ENCODE data around the gene WDR45B.
"Not testable (repeated sequence)": the region's sequence is repeated elsewhere in the genome, so short reads cannot be mapped to it uniquely, and the experiment has no call there.

Gene WDR45B

DNA sequence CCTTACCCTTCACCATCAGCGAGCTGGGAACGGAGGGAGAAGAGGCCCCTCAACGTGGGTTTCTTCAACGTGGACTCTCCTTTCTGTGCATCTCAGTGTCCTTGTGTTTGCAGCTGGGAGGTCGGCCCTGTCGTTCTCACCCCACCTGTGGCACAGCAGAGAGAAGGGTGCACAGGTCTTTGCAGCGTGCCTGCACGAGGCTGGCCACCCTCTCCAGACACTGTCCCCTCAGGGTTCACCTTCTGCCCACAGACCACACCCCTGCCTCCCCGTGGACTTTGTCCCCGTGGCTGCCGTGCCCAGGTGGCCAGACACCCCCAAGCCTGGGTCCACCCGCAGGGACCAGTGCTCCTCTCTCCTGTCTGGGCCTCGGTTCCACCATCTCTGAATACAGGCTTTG, 7.3 kb upstream of the WDR45B start:
- DNase-seq, result no peak

DNA sequence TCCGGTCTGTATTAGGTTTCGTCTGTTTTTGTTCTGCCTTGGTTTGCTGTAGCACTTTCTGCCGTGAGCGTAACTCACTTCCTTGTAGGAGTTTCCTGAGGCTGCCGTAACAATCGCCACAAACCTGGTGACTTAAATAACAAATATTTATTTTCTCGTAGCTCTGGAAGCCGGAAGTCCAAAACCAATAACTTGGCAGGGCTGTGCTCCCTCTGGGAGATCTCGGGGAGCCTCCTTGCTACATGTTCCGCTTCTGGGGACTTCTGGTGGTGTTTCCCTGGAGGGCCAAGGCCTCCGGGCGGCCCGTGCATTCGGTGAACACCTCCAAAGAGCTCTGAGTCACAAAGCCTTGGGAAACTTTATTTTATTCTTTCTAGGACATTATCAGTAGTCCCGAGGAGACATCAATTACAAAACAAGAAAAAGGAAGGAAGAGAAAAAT, 6.8 kb upstream of the WDR45B start:
- DNase-seq, result no peak

DNA sequence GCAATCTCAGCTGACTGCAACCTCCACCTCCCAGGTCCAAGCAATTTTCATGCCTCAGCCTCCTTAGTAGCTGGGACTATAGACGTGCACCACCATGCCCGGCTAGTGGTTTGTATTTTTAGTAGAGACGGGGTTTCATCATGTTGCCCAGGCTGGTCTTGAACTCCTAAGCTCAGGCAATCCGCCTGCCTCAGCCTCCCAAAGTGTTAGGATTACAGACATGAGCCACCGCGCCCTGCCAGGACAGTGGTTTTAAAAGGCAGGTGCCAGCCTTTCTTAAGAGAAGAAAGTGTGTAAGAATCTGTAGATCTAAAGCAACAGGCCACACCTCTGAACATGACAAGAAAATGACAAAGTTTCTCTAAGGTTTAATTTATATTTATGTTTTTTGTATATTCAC, 6.4 kb upstream of the WDR45B start:
- not testable (repeated sequence) for DNase-seq

DNA sequence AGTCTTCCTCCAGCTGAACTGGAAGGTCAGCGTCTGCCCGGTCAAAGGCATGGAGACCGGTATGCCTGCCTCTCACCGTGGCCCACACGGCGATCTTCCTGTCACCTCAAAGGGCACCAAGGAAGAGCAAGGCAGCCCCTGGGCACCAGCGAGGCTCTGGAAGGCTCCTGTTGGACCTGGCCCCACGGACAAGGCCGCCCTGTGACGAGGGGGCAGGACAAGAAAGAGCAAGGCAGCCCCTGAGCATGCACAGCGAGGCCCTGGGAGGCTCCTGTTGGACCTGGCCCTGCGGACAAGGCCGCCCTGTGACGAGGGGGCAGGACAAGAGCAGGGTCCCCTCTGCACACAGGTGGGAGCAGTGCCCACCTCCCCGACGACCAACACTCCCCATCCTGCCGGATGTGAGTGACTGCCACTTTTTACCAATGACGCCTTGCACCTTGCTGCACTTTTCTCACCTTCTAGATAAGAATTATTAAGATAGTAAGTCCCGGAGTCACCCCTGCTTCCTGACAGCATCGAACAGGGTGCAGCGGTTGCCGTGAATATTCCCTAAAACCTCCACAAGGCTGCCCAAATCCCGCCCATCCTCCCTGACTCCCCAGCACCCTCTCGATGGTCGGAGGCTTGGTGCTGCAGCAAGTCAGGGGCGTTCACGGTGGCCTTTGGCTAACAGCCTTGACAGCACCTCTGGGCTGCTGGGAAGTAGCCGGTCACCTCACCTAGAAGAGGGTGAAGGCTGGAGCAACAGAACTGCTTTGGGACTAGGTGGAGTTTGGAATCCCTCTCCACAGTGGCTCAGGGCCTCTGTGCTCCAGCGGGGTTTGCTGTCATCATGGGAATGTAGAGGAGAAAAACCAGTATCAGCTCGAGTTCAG, 5.6 kb upstream of the WDR45B start:
- no peak for DNase-seq

DNA sequence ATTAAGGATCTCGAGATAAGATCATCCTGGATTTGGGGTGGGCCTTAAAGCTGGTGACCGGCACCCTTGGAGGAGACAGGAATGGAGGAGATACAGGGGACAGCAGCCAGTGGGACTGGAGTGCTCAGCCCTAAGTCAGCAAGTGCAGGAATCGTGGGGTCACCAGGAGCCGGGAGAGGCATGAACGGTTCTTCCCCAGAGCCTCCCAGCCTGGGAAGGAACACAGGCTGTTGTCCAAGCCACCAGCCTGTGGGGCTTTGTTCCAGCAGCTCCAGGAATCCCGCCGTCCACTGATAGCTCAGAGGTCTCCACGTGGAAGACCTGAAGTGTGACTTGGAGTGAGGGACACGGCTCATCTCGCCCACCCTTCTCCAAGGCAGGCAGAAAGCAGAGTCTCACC, 2.5 kb upstream of the WDR45B start:
- no peak for DNase-seq

DNA sequence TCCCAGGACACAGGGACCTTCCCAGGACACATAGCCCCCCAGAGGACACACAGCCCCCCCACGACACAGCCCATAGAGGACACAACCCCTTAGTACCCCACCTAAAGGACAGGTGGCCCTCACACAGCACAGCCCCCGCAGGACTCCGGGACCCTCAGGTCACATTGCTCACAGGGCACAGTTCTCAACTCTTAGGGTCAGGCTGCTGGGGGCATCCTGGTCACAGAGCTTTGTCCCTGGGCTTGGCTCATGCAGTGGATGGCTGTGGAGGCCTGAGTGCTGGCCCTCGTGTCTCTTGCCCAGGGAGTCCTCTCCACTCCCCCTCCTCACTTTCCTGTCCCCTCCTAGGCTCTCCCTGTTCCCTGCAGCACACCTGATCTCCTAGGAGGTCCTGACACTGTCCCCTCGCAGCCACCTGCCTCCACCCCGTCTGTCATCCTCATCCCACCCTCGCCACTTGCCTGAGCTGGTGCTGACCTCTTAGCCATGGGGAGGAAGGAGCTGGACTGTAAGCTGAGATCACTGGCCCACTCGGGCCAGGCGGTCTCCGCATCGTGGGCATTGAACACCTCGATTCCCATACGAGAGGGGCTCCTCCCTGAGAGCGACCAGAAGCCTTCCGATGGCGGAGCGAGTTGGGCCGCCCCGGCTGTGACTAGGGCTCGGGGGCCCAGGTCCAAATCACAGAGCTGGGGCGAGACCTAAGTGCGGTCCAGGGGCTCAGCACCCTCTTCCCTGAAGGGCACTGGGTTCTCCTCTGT, 1.4 kb upstream of the WDR45B start:
- no peak for DNase-seq

DNA sequence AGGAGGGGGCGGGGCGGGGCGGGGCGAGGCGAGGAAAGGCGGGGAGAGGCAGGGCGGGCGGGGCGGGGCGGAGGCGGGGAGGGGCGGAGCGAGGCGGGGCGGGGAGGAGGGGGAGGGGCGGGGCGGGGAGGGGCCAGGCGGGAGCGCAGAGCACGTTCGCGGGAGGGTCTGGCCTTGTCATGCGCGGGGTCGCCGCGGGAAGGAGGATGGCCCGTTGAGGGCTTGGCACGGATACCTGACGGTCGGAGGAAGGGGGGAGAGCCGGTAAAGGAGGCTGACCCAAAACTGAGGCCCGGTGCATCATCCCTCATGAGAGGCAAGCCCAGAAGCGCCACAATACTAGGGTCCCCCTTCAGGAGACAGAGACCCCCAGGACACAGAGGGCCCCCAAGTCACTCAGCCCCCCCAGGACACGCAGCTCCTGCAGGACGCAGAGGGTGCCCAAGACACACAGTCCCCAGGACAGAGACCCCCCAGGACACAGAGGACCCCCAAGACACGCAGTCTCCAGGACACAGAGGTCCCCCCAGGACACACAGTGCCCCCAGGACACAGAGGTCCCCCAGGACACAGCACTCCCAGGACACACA, 593 bp upstream of the WDR45B start:
- no peak for DNase-seq

DNA sequence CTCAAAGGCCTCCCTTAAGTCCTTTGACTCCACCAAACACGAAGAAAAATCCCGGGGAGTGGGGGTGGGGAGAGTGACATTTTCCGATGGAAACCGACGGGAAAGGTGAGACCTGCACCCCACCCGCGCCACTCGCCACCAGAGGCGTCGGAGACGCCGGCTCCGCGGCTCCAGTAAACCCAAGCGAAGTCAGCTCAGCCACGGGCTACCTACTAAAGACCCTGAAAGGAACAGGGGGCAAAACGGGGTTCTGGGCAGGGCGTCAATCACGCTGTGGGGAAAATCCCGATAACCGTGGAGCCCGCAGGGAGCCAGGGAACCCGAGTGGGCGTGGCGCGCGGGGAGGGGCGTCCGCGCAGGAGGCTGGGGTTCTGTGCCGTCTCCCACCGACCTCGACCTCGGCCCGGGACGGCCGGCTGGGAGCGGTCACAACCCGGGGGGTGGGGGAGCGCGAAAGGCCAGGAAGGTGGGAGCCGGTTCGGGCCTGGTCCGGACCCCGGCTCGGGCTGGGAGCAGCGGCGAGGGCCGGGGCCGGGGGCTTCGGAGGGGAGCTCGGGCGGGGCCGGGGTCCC, 565 bp downstream of the WDR45B start:
- no peak for DNase-seq

DNA sequence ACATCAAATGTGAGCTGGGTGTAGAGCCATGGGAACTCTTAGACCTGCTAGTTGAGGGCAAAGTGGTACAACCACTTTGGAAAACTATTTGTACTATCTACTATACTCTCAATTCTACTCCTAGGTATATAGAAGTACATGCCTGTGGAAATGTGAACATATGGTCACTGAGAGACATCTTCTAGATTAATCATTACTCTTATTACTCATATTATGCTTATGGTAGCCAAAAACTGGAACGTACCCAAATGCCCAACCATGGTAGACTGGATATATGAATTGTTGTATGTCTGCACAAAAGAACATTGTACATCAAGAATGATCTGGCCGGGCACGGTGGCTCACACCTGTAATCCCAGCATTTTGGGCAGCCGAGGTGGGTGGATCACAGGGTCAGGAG, 2.7 kb downstream of the WDR45B start:
- DNase-seq, result no peak

DNA sequence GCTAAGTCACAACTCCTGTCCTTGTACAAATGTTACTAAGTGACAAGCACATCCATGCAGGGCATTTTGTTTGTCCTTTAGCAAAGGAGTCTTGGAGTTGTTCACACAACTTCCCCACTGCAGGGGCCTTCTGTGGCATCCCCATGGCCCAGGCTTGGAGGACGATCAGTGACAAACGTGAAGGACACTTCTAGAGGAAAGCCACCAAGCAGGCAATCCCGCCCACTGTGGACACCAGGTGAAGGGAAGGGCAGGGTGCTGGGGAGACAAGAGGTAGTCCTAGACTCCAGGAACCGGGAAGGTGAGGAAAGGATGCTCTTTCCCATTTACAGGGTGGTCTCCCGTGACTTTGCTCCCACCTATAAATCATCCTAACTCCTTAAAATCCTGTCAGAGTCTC, 4.1 kb downstream of the WDR45B start:
- no peak for DNase-seq

DNA sequence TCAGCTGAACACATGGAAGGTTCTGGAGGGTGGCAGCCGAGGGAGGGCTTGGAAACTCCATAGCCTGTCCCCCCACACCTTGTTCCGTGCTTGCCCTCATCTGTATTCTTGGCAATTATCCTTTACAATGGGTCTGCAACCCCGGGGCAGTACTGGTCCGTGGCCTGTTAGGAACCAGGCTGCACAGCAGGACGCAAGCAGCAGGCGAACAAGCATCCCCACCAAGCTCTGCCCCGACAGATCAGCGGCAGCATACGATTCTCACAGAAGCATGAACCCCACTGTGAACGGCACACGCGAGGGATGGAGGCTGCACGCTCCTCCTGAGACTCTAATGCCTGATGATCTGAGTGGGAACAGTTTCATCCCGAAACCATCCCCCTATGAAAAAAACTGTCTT, 6.2 kb downstream of the WDR45B start:
- DNase-seq, result no peak

DNA sequence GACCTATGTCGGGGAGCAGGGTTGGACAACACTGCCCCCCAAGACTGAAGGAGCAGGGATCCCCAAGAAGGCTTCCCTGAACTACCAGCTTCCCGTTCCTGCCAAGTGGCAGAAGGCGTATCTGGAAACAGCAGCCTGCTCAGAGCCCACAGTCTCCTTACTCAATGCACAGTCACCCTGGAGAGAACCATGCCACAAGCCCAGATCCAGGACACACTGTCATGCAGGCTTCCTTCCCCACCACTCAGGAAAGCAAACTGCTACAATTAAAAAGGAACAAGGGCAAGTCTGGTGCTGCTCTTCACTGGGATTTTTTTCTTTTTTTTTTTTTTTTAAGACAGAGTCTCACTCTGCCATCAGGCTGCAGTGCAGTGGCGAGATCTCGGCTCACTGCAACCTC, 8.2 kb downstream of the WDR45B start:
- no peak for DNase-seq

DNA sequence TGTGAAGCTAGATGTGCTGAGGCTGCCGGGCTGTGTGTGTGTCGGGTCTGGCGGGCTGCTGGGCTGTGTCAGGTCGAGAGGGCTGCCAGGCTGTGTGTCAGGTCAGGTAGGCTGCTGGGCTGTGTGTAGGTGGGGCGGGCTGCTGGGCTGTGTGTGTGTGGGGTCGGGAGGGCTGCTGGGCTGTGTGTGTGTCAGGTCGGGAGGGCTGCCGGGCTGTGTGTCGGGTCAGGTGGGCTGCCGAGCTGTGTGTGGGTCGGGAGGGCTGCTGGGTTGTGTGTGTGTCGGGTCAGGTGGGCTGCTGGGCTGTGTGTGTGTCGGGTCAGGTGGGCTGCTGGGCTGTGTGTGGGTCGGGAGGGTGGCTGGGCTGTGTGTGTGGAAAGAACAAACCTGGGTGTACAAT, 8.6 kb downstream of the WDR45B start:
- DNase-seq, result no peak

DNA sequence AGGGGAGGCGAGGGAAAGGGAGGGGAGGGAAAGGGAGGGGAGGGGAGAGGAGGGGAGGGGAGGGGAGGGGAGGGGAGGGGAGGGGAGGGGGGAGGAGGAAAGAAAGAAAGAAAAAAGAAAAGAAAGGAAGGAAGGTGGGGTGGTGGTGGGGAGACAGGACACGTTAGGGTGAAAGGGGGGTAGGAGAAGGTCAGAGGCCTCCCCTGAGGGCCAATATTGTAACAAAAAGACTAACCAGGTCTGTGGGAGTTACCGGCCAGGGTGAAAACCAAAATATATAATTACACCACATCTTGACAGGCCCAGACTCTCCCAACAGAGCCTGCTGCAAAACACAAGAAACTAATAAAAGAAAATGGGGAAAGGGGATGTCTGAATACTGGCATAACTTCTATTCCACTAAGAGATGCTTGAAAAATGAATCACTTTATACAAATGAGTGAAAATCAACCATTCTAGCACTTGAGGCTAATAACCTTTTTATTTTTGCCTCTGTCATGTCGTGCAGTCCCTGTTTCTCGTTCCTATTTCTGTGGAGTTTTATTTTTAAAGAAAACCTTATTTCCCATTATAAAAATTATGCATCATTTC, 10.0 kb downstream of the WDR45B start:
- DNase-seq, result no peak

DNA sequence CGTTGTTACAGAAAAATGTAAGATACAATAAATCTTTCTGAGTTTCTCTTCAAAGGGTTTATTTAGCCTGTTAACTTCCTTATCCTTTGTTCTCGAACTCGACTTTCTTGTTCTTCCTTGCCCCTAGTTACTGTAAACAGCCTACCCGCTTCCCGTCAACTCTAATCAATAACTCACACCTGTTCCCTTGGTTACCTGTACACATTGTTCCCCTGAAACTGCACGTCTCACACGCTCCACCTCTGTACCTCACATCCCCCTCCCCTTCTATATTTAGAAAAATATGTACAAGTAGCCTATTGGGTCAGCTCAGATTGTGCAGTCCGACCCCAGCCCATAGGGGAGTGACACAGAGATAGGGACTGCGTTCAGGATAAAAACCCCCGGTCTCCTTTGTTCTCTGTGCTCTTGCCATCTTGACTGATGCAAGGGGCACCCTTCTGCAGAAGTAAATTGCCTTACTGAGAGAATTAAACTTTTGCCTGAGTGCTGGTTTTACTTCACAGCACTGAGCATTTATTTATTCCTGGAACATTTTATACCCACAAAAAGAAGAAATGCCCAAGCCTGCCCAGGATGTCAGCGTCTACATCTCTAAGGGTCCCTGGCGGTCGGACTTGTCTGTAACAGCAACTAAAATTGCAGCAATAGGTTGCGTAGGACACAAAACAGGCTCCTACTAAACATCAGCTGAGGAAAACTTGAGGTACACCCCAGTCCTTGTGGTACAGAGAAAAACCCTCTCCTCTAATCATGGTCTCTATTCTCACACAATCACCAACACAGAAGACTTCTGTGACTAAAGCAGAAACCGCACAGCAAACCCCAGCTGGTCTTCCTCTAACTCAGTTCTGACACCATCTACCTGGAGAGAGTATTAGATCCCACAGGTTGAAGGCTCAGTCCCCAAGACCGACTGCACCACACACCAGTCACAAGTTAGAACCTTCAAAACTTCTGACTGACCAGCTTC, 11.3 kb downstream of the WDR45B start:
- DNase-seq, result no peak

DNA sequence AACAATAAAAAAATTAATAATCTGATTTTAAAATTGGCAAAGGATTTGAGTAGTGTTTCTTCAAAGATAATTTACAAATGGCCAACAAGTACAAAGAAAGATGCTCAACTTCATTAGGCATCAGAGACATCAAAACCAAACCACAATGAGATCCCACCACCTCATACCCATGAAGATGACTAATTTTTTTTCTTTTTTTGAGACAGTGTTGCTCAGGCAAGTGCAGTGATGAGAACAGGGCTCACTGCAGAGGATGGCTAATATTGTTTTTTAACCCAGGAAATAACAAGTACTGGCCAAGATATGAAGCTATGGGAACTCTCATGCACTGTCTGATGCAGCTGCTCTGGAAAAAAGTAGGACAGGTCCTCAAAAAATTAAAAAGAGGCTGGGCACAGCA, 14.9 kb downstream of the WDR45B start:
- no peak for DNase-seq

DNA sequence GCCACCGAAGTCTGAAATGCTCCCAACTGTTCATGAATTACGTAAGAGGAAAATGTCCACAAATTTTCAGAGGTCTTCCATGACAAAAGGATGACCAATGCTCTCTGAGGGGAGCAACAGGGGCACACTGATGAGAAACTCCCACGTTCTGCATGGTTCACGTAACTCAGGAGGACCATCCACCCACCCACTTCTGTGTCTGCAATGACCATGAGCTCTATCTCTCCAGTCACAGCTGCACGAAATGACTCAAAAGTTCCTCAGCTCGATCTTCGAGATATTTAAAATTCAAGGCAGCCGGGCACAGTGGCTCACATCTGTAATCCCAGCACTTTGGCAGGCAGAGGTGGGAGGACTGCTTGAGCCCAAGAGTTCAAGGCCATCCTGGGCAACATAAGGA, 15.8 kb downstream of the WDR45B start:
- no peak for DNase-seq

DNA sequence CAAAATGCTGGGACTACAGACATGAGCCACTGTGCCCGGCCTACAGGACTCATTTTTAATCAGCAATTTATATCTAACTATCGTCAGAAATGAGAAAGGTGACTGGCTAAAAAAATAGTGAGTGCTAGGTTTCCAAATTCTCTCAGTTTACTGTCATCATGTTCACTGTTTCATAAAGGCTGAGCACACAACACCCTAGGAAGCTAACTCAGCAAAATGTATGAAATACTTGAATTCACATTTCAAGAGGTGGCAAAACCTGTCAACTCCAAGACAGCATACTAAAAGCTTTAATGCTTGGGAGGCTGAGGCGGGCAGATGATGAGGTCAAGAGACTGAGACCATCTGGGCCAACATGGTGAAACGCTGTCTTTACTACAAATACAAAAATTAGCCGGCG, 16.7 kb downstream of the WDR45B start:
- DNase-seq, result no peak

DNA sequence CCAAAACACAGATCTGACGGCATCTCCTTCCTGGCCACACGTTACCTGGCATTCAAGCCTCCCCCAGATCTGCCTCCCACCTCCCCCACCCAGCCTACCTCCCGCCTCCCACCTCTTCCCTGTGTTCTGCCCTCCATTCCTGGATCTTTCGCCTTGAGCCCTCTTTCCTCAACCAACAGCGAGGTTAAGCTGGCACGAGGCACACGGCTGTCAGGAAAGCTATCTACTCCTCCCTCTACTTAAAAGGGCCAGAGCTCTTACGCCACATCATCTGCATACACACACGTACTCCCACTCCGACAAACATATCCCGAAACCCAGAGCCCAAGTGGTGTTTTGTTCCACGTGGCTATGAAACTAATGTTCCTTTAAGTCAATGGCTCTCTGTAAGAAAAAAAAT, 18.0 kb downstream of the WDR45B start:
- no peak for DNase-seq

DNA sequence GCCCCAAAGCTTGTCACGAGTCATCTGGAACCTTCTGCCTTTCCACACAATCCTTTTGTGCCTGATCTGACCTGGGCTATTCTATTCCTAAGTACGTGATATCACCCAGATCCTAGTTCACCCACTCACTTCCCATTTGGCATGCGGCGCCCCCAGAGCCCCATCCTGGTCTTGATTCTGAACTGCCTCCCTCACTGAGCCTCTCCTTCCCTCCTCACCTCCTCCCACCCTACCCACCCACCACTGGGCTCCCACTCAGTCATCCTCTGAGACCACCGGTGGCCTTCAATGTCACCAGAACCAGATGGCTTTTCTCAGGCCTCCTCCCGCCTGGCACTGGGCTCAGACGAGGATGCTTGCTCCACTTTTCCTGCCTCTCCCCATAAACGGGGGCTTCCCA, 18.5 kb downstream of the WDR45B start:
- DNase-seq, result no peak

DNA sequence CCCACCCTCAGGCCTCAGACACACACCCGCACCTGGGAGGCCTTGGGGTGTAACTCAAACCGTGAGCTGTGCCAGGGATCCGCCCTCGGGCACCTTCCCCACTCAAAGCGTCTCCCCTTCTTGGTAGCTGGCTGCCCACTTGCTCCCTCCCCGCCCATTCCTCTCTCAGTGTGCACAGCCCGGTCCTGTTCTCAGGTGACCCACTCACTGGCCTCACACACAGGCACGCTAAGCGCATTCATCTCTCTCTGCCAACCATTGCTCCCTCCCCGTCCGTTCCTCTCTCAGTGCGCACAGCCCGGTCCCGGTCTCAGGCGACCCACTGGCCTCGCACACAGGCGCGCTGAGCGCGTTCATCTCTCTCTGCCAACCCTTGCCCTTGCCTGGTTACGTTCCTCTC, 20.8 kb downstream of the WDR45B start:
- no peak for DNase-seq

DNA sequence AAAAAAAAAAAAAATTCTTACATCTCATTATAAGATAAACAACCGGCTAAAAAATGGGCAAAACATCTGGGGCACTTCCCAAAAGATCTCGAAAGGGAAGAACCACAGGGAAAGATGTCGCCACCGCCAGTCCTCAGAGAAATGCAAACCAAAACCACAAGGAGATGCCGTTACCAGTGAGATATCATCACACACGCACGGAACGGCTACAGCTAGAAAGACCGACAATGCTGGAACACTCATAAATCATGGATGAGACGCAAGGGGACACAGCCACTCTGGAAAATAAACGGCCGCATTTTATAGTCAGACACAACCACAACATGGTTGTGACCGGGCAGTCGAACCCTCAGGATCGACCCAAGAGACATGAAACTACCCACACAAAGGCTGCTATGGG, 24.5 kb downstream of the WDR45B start:
- no peak for DNase-seq

All from cerebellar nuclear complex (tissue), 1 donor.